ENCODE results near the gene UBE2G2.

GRCh38 chr21:44812640-44813039, 11.0 kb upstream of the UBE2G2 start:
- no peak for TF ChIP-seq EP300 (IDR thresholded peaks at IDR 0.05)
- TF ChIP-seq CTCF (IDR thresholded peaks at IDR 0.05) = no peak
- TF ChIP-seq POLR2A (IDR thresholded peaks at IDR 0.05) = no peak
